NCI-H345 (cell line): ENCODE results near the gene SARDH.

Experiments used
- DNase-seq: peaks from one replicate; lab custom pipeline; 2025; lab: John Stamatoyannopoulos, UW

SARDH gene

DNA sequence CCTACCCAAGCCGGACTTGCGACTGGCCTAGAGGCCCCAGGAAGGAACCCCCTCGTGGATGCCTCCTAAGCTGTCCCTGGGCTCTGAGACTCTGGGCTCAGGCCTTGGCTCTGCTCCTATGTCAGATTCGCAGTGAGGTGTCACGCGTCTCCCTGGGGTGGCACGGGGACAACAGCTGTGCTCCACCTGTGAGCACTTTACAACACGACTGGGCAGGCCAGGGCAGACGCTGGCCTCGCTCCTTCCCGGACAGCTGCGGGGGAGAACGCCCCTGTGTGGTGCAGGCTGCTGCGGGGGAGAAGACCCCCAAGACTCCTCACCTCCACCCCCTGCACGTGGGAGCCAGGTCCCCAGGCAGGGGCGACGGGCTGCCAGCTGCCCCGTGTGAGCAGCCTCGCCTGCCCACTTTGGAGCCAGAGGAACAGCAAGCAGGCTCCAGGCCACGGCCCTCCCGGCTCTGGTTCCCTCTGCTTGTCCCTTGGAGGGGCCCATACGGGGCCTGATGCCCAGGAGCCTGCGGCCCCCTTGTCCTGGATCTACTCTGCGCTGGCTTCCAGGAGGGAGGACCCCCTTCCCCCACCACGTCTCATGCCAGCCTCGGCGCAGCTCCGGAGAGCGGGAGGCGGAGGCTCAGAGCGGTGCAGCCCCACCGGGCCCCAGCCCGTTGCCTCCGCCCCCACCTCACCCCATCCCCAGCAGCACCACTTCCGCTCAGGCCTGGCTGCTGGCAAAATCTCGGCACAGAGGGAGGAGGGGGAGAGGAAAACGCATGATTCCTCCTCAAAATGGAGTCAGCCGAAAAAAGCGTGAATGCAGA, 36.0 kb downstream of the SARDH start:
- peak; percentile 44 for DNase-seq

- no peak for DNase-seq
Measured at GRCh38 chr9:133701321-133701980, 36.7 kb downstream of the SARDH start.

DNA sequence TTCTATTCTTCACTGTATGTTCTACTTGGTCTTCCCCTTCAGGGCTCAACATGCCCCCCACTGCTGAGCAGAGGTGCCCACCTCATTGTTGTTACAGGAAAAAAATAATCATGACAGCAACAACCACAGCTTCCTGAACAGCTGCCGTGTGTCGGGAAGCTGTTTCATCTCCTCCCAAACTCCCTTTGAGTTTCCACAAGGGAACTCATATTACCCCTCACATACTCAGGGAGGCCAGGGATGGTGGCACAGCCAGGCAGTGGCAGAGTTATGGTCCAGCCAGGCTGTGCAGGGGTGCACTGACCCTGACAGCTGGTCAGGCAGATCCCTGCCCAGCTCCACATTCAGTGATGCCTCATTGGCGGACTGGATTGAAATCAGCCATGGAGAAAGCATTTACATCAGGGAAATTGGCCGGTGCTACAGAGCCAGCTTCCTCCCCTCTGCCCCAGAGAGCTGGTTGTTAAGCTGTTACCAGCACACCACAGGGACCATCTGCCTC, 37.3 kb downstream of the SARDH start:
- no peak for DNase-seq

GRCh38 chr9:133699546-133699945, 38.6 kb downstream of the SARDH start:
- no peak for DNase-seq

DNA sequence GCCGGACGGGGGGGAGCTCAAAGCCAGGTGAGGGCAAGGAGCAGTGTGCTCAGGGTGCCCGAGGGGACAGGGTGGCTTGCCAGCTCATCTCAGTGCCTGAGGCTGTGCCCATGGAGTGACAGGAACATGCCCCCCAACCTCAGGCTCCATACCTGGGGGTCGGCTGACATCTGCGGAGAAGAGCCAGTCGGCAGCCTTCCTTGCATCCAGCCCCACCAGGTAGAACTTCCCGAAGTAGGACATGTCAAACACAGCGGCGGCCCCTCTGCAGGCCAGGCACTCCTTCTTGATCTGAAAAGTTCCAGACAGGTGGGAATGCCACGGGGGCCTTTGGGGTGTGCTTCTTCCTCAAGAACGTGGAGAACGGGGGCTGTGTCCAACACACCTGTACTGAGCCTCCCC, 42.1 kb downstream of the SARDH start:
- no peak for DNase-seq

- no peak for DNase-seq
Measured at GRCh38 chr9:133694686-133695085, 43.5 kb downstream of the SARDH start.

DNA sequence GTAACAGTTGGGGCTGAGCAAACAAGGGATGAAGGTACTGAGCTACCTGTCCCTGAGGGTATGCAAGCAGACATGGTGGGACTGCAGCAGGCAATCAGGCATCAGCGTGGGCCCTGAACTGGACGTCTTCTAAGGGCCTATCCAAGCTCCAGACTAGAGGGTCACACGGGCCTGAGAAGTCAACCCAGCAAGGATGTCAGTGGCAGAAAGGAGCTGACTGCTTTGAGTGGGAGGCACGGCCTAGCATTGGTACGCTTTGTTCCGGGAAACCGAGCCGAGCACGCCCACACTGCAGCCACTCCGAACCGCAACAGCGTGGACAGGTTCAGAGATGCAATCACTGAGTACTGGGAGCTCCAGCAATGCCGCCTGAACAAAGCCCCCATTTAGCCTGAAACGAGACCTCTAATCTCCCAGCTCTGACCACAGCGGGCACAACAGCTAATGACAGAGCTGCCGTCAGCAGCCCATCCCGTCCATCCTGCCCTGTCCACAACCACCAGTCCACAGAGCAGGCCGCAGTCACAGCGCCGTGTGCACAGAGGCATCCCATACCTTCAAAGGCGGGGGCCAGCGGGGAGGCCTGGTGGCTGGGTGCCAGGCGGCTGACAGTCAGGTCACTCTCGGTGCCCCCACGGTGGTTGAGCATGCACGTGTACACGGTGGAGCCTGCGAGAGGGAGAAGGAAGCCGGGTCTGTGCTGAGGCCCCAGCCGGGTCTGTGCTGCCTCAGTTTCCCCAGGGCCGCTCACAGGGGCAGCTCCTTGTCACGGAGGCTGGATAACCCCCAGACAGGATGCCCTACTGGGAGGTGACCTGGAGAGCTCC, 44.2 kb downstream of the SARDH start:
- no peak for DNase-seq

GRCh38 chr9:133693116-133693515, 45.0 kb downstream of the SARDH start:
- DNase-seq = no peak

- no peak for DNase-seq
Measured at GRCh38 chr9:133692364-133692985, 45.7 kb downstream of the SARDH start.

DNA sequence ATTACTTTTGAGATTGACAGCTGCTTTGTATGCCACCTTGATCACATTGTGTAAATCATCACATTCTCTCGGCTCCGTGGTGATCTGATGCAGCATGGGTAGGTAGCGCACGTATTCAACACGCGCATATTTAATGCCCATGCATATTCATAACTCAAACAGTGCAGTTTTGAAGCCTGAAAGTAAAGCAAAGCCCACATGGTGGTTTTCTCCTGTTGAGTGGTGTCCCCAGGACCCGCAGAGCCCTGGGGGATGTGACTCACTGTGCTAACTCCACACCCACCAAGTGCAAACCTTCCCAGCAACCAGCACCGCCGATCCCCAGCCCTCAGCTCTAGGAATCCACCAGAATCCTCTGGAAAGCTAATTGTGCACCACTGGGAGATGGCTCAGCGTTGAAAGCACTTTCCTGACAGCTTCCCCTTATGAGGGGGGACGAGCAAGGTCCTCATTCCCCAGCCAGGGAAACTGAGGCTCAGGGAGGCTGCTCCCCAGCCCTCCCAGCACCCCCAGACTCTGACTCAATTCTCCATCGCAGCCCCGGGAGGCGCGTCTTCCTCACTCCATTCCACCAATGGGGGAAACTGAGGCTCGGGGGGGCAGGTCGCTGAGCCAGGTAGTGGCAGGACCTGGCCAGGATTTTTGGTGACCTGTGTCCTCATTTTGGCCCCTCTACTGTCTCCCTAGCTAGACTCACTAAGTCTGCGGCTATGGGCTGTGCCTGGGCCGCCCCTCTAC, 46.4 kb downstream of the SARDH start:
- DNase-seq = peak; percentile 27

GRCh38 chr9:133691191-133691590, 47.0 kb downstream of the SARDH start:
- DNase-seq = no peak

GRCh38 chr9:133690081-133690561, 48.0 kb downstream of the SARDH start:
- DNase-seq = no peak

GRCh38 chr9:133689151-133689763, 48.9 kb downstream of the SARDH start:
- no peak for DNase-seq

- DNase-seq = no peak
Measured at GRCh38 chr9:133687856-133688761, 50.0 kb downstream of the SARDH start.

- DNase-seq = peak; percentile 19
Measured at GRCh38 chr9:133686642-133687575, 51.2 kb downstream of the SARDH start.

GRCh38 chr9:133685653-133686609, 52.2 kb downstream of the SARDH start:
- DNase-seq = no peak

- DNase-seq = no peak
Measured at GRCh38 chr9:133684936-133685361, 53.2 kb downstream of the SARDH start.
